Measurements from ENCODE around the gene SOST.

GRCh38 chr17:43721537-43722268, 36.9 kb downstream of the SOST start:
- TF ChIP-seq CTCF (IDR thresholded peaks at IDR 0.05) (no peak), POLR2A (IDR thresholded peaks at IDR 0.05) (no peak), POLR2AphosphoS5 (IDR thresholded peaks at IDR 0.05; ENCODE audit: insufficient read depth in 1 of 2, low read depth in 1 of 2) (no peak)
